Measurements from ENCODE around the gene ANO8.

Gene ANO8

DNA sequence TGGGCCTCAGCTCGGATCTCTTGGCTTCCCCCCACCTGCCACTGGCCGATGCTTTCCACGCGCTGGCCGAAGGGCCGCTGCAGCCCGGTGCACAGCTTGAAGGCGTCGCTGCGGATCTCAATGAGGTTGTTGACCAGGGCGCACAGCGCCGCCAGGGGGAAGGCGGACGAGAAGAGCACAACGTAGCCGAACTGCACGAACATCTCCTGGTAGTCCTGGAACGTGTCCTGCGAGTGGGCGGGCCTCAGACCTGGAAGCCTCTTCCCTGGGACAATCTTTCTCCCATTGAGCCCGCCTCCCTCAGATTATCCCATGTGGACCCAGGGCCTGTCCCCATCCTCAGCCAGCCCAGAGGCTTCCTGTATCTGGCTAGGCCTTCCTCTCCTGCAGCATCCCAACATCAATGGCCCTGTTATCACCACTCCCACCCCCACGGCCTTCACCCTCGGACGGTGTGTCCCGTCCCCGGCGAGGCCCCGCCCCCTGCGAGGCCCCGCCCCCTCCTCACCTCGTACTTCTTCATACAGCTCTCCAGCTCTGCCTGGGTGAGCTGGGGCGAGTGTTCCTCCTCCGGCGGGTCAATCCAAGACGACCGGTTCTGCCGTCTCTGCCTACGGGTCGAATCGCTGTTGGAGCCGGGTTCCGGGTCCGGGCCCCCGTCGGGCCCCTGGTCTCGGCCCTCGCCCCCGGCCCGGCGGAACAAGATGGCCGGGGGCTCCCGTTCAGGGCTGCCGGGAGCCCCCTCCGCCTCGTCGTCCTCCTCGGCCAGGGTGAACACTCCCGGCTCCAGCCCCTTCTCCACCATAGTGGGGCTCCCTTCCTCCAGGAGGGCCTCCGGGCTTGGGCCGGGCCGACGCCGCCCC lies 6.8 kb downstream of the ANO8 start:
- H3K4me3 ChIP-seq (ENCODE audit: low read length): peak overlapping the region; percentile 18; the same call in 1 of the 2 replicates

DNA sequence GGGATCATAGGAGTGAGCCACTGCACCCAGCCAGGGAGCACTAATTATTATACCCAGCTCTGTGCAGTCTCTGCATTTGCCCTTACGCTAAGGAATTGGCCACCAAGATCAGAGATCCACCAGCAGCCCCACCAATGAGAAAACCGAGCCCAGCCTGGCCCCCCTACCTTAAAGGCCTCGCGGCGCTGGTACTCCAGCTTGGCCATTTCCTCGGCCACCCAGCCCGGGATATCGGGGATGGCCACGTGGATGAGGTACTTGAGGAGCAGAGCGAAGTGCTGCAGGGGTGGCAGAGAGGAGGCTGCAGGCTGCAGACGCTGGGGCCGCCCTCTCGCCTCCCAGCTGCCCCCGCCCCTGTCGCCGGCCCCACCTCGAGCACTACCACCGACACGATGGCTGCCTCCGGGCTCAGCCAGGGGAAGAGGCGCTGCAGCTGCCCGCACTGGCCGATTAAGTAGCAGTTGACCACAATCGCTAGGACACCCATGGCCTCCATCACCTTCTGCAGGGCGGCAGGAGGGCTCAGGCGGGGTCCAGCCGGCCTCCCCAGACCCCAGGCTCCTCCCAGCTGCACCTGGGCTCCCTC lies 7.5 kb downstream of the ANO8 start:
- TF ChIP-seq ZNF274 (IDR thresholded peaks at IDR 0.05; ENCODE audit: low read depth, low read length): no peak

More for the DNA sequence above, 6.8 kb downstream of the ANO8 start:
- no peak for TF ChIP-seq ZNF274 (IDR thresholded peaks at IDR 0.05; ENCODE audit: low read depth, low read length)

DNA sequence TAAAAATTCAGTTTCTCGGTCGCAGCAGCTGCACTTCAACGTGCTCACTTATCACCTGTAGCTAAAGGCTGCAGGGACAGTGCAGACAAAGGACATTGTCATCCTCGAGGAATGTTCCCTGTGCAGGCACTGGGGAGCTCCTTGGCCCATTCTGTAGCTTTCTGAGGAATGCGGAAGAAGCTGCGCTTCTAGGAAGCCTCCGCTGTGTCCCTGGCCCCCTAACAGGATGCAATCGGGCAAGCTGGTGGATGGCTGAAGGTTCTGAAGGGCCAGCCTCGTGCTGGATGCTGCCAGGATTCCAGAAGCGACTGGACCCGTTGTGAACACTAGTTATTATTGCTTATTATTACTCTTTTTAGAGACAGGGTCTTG lies 8.1 kb downstream of the ANO8 start:
- H3K4me3 ChIP-seq (ENCODE audit: low read length): no peak overlapping the region
- no peak for TF ChIP-seq ZNF274 (IDR thresholded peaks at IDR 0.05; ENCODE audit: low read depth, low read length)

More for the DNA sequence above, 7.5 kb downstream of the ANO8 start:
- H3K4me3 ChIP-seq (ENCODE audit: low read length): no peak overlapping the region

DNA sequence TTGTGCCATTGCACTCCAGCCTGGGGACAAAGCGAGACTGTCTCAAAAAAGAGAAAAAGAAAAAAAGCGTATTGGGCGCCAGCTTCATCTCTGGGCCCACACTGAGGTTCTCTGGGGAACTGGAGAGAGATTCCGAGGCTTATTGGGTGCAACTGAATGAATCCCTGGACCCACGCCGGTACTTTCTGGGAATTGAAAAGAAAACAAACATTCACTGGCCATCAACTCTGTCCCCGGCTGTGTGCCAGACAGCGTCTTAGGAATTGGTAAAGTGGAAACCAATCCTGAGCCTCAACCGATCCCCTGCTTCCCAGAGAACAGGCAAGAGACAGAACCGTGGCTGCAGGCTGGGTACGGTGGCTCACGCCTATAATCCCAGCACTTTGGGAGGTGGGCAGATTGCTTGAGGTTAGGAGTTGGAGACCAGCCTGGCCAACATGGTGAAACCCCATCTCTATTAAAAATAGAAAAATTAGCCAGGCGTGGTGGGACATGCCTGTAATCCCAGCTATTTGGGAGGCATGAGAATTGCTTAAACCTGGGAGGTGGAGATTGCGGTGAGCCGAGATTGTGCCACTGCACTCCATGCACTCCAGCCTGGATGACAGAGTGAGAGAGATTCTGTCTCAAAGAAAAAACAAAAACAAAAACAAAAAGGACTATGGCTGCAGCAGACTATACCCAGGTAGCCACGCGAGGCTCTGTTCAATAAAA lies 8.6 kb downstream of the ANO8 start:
- no peak overlapping the region for H3K4me3 ChIP-seq (ENCODE audit: low read length)
- TF ChIP-seq ZNF274 (IDR thresholded peaks at IDR 0.05; ENCODE audit: low read depth, low read length): no peak

DNA sequence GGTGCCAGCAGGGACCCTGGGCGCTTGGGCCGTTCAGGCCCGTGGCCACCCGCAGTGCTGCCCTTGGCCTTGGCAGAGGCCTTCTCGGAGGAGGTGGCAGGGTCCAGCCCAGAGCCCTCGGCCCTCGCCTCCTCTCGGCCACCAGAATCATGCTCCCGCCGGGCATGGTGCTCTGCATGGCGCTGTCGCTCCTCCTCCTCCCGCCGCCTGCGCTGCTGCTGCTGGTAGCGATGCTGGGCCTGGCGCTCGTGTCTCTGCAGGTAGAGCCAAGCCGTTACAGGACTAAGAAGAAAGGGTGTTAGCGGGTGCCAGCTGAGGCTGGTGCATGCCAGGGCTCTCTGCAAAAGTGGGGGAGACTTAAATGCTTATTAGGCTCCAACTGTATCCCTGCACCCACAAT lies 9.5 kb downstream of the ANO8 start:
- no peak overlapping the region for H3K4me3 ChIP-seq (ENCODE audit: low read length)
- no peak for TF ChIP-seq ZNF274 (IDR thresholded peaks at IDR 0.05; ENCODE audit: low read depth, low read length)

DNA sequence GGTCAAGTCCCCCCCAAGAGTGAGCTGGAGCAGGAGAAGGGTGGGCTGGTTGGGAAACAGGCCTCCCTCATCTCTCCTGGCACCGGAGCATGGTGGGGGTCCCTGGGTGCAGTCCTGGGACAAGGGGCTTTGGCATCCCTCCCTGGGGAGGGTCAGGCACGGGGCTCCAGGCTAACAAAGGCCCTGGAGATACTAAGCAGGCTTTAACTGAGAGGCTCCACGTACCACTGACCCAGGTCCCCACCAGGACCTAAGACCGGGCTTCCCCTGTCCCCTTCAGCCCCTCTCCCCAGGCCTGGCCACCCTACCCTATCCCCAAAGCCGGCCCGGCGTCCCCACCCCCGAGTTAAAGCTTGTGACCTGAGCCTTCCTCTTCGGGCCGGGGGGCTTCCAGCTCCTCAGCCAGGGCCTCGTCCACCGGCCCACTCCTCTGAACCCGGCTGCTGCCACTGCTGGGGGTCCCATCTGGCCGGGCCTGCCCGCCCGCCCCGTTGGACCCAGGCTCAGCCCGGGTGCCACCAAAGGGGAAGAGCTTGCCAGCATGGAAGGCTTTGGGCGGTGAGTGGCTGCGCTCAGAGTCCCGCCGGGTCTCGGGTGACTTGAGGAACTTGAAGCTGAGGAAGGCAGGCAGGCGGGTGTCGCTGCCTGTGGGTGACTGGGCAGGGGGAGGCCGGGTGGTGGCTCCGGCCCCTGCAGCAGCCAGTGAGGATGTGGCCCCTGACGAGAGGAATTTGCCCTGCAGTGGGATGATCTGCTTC lies 10.1 kb downstream of the ANO8 start:
- no peak overlapping the region for H3K4me3 ChIP-seq (ENCODE audit: low read length)
- TF ChIP-seq ZNF274 (IDR thresholded peaks at IDR 0.05; ENCODE audit: low read depth, low read length): no peak

DNA sequence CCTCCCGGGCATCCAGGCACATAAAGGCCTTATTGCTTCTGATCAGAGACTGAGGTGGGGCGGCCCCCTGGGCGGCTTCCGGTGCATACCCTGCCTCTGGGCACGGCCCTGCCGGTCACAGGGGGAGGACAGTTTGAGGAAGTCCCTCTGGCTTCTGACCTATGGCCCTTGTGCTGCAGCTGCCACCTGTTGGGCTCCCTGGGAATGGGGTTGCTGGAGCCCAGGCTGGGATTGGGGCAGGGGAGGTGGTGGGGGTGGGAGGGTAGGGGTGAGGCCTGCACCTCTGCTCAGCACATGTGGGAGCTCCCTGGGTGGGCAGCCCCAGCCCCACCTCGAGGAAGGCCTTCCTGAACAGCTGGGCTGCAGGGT lies 10.7 kb downstream of the ANO8 start:
- H3K4me3 ChIP-seq (ENCODE audit: low read length): no peak overlapping the region
- no peak for TF ChIP-seq ZNF274 (IDR thresholded peaks at IDR 0.05; ENCODE audit: low read depth, low read length)

DNA sequence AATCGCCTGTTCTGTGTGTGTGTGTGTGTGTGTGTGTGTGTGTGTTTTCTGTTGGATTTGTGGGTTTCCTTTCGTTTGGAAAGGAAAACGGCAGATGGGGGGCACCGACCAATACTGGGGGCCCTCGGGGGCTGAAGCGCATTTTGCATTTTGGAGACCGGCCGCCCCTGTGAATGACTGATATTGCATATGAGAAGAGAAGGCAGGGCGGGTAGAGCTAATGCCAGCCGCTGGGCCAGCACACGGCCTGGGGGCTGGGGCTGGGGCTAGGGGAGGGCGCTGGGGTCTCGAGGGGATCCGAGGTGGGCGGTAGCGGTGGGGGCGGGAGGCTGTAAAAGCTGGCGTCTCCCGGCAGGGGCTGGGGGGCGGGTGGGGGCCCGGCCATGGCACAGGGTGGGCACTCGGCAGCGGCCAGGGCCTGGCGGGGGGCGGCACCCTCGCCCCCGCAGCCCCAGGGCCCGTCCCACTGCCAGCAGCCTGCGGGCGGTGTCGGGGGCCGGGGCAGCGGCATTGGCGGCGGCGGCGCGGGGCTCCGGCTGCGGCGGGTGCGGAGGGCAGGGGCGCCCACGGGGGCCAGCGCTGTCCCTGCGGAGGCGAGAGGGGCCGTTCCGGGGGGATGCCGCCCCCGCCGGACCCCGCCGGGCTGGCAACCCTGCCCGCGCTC lies 11.2 kb downstream of the ANO8 start:
- H3K4me3 ChIP-seq (ENCODE audit: low read length): no peak overlapping the region
- no peak for TF ChIP-seq ZNF274 (IDR thresholded peaks at IDR 0.05; ENCODE audit: low read depth, low read length)

DNA sequence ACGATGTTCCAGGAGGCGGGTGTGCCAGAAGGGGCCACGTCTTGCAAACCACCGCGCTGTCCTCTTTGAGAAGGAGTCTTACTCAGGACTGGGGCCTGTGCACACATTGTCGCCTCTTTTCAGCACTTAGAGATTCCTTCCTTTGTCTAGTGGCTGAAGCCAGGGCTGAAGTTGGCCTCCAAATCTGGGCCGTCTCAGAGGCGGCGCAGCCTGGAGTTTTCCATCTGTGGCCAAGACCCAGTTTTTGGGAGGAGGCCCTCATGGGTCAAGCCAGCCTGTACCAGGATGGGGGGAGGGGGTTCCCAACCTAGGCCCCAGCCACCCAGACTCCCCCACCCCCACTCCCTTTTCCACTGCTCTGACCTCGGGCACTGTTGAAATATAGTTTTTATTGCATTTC lies 11.8 kb downstream of the ANO8 start:
- no peak overlapping the region for H3K4me3 ChIP-seq (ENCODE audit: low read length)
- no peak for TF ChIP-seq ZNF274 (IDR thresholded peaks at IDR 0.05; ENCODE audit: low read depth, low read length)

DNA sequence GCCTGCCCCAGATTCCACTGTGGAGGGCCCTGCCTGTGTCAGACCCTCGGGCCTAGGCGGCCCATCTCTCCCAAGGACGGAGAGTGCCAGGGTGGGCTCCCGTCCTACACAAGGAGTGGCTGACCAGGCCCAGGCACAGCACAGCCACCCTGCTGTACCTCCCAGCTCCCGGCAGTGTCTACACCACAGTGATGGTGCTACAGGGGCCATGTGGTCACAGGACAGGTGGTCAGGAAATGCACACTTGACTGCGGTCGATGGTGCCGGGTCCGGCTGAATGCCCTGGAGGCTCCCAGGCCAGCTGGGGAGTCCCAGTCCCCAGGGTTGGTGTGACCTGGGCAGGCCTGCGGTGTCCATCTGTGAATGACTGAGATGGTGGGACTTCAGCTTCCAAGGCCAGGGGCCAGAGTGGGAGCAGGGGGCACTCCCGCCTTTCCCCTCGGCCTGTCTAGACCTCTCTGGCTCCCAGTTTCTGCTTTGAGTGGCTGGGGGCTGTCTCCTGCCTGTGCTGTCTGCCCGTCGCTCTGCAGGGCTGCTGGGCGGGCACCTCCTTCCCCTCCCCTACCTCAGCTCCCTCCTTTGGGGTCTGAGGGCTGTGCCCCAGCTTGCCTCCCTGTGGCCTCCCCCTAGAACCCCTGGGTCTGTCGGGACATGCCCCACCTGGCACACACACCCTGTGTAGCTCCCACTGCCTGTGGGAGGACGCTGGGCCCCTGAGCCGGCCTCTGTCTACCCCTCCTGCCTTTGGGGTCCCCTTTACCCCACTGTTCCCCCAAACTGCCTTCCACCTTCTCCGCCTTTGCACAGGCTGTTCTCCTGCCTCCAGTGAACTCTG lies 12.8 kb downstream of the ANO8 start:
- no peak overlapping the region for H3K4me3 ChIP-seq (ENCODE audit: low read length)

DNA sequence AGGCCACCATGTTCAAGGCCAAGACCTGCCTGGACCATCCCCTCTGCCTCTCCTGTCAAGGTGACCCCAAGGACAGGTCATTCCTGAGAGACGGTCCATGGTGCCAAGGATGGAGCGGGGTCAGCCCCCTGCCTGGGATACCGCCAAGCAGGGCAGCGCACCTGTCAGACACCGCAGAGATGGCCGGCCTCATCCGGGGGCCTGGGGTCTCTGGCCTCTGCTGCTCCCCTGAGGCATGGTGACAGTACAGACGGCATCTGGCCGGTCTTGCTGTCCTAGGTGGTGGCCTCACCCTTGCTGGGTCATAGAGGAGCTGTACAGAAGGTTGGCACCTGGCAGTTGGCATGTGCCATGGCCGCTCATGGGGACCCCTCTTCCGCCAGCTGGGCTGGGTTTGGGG lies 14.2 kb downstream of the ANO8 start:
- H3K4me3 ChIP-seq (ENCODE audit: low read length): no peak overlapping the region
- no peak for TF ChIP-seq ZNF274 (IDR thresholded peaks at IDR 0.05; ENCODE audit: low read depth, low read length)

More for the DNA sequence above, 12.8 kb downstream of the ANO8 start:
- TF ChIP-seq ZNF274 (IDR thresholded peaks at IDR 0.05; ENCODE audit: low read depth, low read length): no peak

DNA sequence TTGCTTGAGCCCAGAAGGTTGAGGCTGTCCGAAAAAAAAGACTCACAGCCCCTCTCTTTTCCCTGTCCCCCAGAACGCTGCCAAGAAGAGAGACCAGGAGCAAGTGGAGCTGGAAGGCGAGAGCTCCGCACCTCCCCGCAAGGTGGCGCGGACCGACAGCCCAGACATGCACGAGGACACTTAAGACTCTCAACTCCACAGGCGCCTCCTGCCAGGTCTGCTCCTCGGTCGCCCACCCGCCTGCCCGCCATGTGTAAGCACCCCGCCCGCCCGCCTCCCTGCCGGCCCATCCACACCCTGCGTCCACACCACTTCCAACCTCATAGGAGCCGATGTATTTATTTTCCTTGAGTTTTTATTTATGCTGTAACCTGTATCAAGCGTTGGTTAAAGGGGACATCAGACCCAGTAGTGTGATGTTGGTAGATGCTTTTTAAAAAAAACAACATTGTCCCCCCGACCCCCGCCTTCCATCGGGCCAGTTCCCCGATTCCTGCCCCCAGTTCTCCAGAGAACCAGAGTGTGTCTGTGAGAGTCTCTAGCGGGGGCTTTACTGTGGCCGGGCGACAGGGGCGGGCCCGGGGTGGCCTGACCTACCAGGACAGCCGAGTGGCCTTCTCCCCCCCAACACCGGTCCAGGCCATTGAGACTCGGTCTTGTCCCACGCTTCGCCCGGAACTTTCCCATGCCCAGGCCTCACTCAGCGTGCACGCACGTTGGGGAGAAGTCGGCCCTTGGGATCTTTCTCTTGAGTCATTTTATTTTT lies 15.0 kb downstream of the ANO8 start:
- H3K4me3 ChIP-seq (ENCODE audit: low read length): no peak overlapping the region
- TF ChIP-seq ZNF274 (IDR thresholded peaks at IDR 0.05; ENCODE audit: low read depth, low read length): no peak

Measured in GM08714 (cell line).